ENCODE data around the gene CYP2B6.
"Not testable (repeated sequence)": the region's sequence is repeated elsewhere in the genome, so short reads cannot be mapped to it uniquely, and the experiment has no call there.

The CYP2B6 gene

GRCh38 chr19:40981591-40981990 lies 9.5 kb upstream of the CYP2B6 start:
- DNase-seq, result no peak

- no peak for DNase-seq
Measured at GRCh38 chr19:40982594-40983101, 8.4 kb upstream of the CYP2B6 start.

- DNase-seq, result no peak
Measured at GRCh38 chr19:40989453-40989852, 1.6 kb upstream of the CYP2B6 start.

- no peak for DNase-seq
Measured at GRCh38 chr19:40995355-40995754, 4.3 kb downstream of the CYP2B6 start.

- DNase-seq, result not testable (repeated sequence)
Measured at GRCh38 chr19:40999018-40999417, 7.9 kb downstream of the CYP2B6 start.

- DNase-seq, result no peak
Measured at GRCh38 chr19:41000310-41000737, 9.2 kb downstream of the CYP2B6 start.

- no peak for DNase-seq
Measured at GRCh38 chr19:41001243-41001971, 10.3 kb downstream of the CYP2B6 start.

GRCh38 chr19:41003656-41004055 lies 12.6 kb downstream of the CYP2B6 start:
- DNase-seq, result not testable (repeated sequence)

- no peak for DNase-seq
Measured at GRCh38 chr19:41009700-41010235, 18.7 kb downstream of the CYP2B6 start.

GRCh38 chr19:41013359-41013758 lies 22.3 kb downstream of the CYP2B6 start:
- no peak for DNase-seq

GRCh38 chr19:41014643-41015042 lies 23.6 kb downstream of the CYP2B6 start:
- DNase-seq, result no peak

GRCh38 chr19:41016488-41017071 lies 25.5 kb downstream of the CYP2B6 start:
- DNase-seq, result no peak

- DNase-seq, result no peak
Measured at GRCh38 chr19:41018736-41019290, 27.7 kb downstream of the CYP2B6 start.

- no peak for DNase-seq
Measured at GRCh38 chr19:41019346-41019745, 28.3 kb downstream of the CYP2B6 start.

- DNase-seq, result no peak
Measured at GRCh38 chr19:41023193-41023592, 32.1 kb downstream of the CYP2B6 start.

GRCh38 chr19:41025411-41025810 lies 34.3 kb downstream of the CYP2B6 start:
- DNase-seq, result no peak

- DNase-seq, result no peak
Measured at GRCh38 chr19:41025871-41026270, 34.8 kb downstream of the CYP2B6 start.

- no peak for DNase-seq
Measured at GRCh38 chr19:41027273-41027967, 36.3 kb downstream of the CYP2B6 start.

- DNase-seq, result no peak
Measured at GRCh38 chr19:41029524-41030432, 38.7 kb downstream of the CYP2B6 start.

- DNase-seq, result no peak
Measured at GRCh38 chr19:41030651-41031050, 39.6 kb downstream of the CYP2B6 start.

- DNase-seq, result no peak
Measured at GRCh38 chr19:41031916-41032315, 40.8 kb downstream of the CYP2B6 start.

- not testable (repeated sequence) for DNase-seq
Measured at GRCh38 chr19:41033324-41033723, 42.2 kb downstream of the CYP2B6 start.
